IPS-18c (cell line): ENCODE results near the gene FAM236C.
"Not testable (repeated sequence)": the region's sequence is repeated elsewhere in the genome, so short reads cannot be mapped to it uniquely, and the experiment has no call there.

Experiments
- H3K4me3 ChIP-seq: 2 replicates; pipeline ENCODE4 v1.7.0; 2013; ENCODE audit warnings: low read depth, mild to moderate bottlenecking, low read length, moderate library complexity; ENCODE audit not compliant: insufficient read depth
- H3K9me3 ChIP-seq: one replicate; pipeline ENCODE4 v1.6.1; 2013; ENCODE audit warnings: mild to moderate bottlenecking, low read length, moderate library complexity; ENCODE audit not compliant: control insufficient read depth, insufficient read depth

The FAM236C gene

DNA sequence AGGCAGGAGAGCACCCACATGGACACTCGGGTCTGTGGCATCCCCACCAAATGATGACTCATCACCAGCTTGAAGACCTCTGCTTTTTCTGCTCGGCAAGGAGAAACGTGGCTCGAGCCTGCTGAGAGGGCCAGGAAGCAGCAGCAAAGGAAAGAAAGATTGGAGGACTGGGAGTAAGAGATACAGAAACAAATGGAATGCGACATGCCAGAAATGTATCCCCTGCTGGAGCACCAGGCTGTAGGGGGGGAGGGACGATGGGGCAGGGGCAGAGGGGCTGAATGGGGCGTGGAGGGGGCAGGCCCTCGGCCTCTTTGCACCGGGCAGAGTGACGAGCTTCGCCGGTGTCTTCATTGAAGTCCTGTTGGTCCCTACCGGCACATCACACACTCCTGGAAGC is at the start of gene FAM236C:
FAM236C (plus strand) TSS at position 301 of the 400 bp plus-strand sequence. CDS start 100 bp downstream, outside the sequence.
- H3K4me3 ChIP-seq, H3K9me3 ChIP-seq: not testable (repeated sequence)

DNA sequence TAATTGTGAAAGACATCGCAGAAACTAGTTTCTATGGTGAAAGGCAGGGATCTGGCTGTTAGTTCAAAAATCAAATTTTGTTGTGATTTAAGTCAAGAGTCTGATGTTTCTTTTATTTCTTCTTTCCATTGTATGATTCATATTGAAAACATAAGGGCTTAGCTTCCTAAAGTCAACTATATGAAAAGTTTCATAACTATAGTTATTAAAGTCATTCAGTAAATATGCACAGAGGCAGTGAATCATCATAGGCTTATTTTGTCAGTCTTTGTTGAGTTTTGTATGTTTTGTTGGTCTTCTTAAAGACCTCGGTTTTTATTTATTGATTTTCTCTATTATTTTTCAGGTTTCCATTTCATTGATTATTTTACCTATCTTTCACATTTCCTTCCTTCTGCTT is 29.5 kb upstream of the FAM236C start:
- not testable (repeated sequence) for H3K4me3 ChIP-seq

DNA sequence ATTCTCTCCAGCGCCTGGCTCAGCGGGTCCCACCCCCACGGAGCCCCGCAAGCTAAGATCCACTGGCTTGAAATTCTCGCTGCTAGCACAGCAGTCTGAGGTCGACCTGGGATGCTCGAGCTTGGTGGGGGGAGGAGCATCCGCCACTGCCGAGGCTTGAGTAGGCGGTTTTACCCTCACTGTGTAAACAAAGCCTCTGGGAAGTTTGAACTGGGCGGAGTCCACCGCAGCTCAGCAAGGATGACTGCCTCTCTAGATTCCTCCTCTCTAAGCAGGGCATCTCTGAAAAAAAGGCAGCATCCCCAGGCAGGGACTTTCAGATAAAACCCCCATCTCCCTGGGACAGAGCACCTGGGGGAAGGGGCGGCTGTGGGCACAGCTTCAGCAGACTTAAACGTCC is 22.7 kb upstream of the FAM236C start:
- H3K4me3 ChIP-seq = not testable (repeated sequence)

More for the DNA sequence above, 29.5 kb upstream of the FAM236C start:
- not testable (repeated sequence) for H3K9me3 ChIP-seq

DNA sequence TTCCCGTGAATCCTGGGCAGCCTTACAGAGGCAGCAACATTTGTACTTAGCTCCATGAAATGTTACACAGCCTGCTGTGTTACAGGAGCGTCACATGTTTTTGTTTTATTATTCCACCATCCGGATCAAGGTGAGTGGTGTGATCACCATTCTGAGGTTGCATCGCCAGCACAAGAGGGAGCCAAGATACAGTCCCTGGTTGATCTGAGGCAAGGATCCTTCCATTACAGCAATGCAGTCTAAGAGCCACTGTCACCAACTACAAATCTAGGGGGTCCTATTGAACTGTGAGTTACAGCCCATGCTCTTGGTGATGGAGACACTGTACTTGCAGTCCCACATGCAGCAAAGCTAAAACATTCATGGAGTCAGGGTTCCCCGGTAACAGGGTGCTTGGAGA is 3.7 kb downstream of the FAM236C start:
- not testable (repeated sequence) for H3K9me3 ChIP-seq, H3K4me3 ChIP-seq

More for the DNA sequence above, 22.7 kb upstream of the FAM236C start:
- not testable (repeated sequence) for H3K9me3 ChIP-seq

DNA sequence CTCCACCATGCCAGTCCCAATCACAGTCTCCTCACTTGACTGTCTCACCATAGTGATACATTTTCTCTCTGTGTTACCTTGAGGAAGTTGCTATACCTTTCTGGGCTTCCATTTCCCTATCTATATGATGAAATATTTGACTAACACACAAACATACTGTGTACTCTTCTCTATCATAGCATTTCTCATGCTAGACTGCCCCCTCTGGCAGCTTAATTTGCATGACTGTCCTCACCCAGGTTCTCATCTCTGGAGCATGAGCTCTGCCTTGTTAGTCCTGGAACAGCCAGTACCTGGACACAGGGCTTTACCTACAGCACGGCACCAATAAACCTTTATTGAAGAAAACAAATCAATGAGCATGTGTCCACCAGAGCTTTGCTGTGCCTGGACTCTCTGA is 19.9 kb downstream of the FAM236C start:
- not testable (repeated sequence) for H3K9me3 ChIP-seq, H3K4me3 ChIP-seq

DNA sequence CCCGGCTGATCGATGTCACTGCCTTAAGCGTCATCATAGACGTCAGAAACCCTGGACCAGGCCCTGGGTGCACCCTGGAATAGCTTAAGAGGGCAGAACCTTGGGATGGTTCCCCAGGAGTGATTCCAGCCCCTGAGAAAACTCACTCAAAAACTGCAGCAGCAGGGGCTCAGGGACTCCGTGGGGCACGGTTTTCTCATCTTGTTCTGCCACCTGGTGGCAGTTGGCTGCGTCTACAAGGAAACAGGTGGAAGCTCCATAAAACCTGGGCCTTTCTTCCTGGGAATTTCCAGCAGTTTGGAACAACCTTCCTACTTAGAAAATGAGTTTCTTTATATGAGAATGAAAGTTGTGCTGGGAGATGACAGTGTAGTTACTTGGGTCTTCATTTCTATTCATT is 24.0 kb downstream of the FAM236C start:
- H3K4me3 ChIP-seq, H3K9me3 ChIP-seq: not testable (repeated sequence)

DNA sequence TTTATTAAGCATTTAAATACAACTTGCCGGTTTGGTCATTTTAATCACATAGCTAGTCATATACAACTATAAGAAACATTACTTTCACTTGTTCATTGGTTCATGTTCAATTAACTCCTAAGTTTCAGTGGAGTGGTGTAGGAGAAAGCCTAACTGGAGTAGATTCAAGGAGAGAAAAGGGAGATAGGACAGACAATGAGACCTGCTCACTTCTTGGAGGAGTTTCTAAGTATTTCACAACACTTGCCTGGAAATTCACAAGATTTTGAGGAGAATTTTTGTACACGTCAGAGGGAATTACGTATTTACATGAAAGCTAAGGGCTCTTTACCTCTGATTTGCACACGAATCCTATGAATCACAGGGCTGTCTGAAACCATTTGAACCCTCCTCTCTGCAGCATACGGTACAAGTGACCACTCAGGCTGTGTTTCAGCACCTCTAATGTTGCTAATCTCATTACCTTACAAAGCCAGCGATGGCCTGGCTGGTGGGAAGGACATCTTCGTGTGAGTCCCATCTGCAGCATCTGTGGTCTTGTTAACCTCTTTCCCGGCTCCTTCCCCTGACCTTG is 24.6 kb downstream of the FAM236C start:
- not testable (repeated sequence) for H3K4me3 ChIP-seq, H3K9me3 ChIP-seq

DNA sequence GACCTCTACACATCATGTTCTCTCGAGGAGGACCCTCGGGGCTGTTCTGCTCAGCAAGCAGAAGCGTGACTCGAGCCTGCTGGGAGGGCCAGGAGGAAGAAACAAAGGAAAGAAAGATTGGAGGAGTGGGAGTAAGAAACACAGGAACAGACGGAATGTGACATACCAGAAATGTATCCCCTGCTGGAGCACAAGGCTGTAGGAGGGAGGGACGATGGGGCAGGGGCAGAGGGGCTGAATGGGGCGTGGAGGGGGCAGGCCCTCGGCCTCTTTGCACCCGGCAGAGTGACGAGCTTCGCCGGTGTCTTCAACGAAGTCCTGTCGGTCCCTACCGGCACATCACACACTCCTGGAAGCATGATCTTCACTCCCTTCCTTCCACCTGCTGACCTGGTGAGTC is 25.5 kb downstream of the FAM236C start, which contains the start of gene FAM236A:
FAM236A (plus strand) TSS at position 301 of the 400 bp plus-strand sequence; CDS start at position 358, 57 bp downstream.
- not testable (repeated sequence) for H3K9me3 ChIP-seq, H3K4me3 ChIP-seq

DNA sequence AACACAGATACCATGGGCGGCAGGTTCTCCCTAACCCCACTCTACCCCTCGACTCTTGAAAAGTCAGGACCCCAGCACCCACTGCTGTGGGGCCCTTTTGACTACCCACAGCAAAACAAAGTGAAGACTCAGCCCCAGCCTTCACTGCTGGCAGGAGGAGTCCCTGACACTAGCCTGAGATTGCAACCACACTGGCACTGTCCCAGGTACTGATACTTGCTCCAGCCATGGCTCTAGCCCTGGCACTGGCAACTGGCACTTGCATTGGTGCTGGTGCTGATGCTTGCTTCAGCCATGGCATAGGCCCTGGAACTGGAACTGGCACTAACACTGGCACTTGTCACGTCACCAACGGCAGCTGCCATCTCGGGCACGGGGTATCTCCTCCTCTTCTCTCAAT is 29.9 kb downstream of the FAM236C start:
- not testable (repeated sequence) for H3K4me3 ChIP-seq, H3K9me3 ChIP-seq

DNA sequence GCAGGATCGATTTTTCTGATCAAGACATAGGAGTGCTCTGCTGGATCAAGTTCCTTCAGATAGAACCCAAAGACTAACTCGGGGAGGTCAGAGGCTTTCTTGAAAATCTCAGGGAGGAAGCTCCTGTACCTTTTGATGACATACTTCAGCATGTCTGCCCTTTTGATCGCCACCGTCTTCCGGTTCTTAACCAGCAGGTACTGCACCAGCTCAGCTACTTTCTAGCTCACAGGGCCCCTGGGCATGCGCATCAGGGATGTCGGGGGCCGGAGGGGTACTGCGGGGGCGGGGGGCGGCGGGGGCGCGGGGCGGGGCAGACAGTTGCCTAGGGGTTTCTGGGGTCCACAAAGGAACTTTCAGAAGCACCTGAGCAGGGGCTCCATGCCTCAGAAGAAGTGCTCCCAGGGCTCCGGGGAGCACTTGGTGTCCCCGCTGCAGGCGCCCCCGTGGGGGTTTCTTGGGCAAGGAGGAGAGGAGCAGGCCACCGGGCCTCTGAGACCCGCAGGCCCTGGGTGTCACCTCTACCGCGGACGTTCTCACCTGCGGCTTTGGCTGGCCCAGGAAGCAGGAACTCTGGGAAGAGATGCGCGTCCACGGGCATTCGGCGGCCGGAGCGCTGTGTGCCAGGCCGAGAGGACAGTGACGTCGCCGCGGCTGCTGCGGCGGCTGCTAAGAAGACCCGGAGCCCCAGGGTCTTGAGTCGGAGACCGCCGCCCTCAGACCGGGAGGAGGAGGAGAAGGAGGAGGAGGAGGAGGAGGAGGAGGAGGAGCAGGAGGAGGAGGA is 30.8 kb downstream of the FAM236C start:
- H3K4me3 ChIP-seq, H3K9me3 ChIP-seq: not testable (repeated sequence)

DNA sequence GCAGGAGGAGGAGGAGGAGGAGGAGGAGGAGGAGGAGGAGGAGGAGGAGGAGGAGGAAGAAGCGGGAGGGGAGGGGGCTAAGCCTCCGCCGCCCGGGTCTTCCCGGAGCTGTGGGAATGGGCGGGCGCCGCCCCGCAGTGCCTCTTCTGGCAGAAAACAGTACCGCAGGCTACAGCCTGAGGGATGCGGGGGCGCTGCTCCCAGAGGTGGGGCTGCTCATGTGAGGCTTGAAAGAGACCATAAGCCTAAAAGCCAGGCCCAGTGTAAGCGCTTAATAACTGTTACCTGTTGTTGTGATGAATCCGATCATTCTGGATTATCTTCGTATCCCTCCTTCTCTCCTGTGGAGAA is 31.4 kb downstream of the FAM236C start, which contains the start of gene DMRTC1:
DMRTC1 (minus strand) TSS at position 19 of the 351 bp plus-strand sequence. CDS start 68,143 bp downstream, outside the sequence.
- H3K9me3 ChIP-seq, H3K4me3 ChIP-seq: not testable (repeated sequence)

DNA sequence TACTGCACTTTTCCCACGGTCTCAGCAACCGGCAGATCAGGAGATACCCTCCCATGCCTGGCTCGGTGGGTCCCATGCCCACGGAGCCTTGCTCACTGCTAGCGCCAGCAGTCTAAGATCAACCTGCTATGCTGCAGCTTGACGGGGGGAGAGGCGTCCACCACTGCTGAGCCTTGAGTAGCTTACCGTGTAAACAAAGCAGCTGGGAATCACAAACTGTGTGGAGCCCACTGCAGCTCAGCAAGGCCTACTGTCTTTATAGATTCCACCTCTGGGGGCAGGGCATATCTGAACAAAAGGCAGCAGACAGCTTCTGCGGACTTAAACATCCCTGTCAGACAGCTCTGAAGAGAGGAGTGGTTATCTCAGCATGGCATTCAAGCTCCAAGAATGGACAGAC is 47.6 kb downstream of the FAM236C start:
- H3K4me3 ChIP-seq, H3K9me3 ChIP-seq: not testable (repeated sequence)
